GM21576 (cell line): ENCODE data around the gene HMHB1.
A peak's percentile ranks its signal among the peaks of the same experiment; 100 is the strongest.
"Not testable (repeated sequence)": the region's sequence is repeated elsewhere in the genome, so short reads cannot be mapped to it uniquely, and the experiment has no call there.

Source experiments
- ATAC-seq: cut with Tn5 transposase; IDR thresholded peaks from one replicate; pipeline ENCODE4 v1.9.1; 2021; ENCODE audit warnings: mild to moderate bottlenecking, moderate library complexity; ENCODE audit not compliant: unreplicated experiment

The HMHB1 gene

GRCh38 chr5:143801252-143801939, 10.6 kb upstream of the HMHB1 start:
- ATAC-seq = no peak

- ATAC-seq = no peak
Observed at GRCh38 chr5:143805861-143806260, 6.1 kb upstream of the HMHB1 start.

GRCh38 chr5:143806579-143806978, 5.4 kb upstream of the HMHB1 start:
- ATAC-seq = no peak

- ATAC-seq = no peak
Observed at GRCh38 chr5:143807401-143807800, 4.6 kb upstream of the HMHB1 start.

- not testable (repeated sequence) for ATAC-seq
Observed at GRCh38 chr5:143816370-143816769, 4.4 kb downstream of the HMHB1 start.

- ATAC-seq = no peak
Observed at GRCh38 chr5:143819716-143820115, 7.8 kb downstream of the HMHB1 start.

DNA sequence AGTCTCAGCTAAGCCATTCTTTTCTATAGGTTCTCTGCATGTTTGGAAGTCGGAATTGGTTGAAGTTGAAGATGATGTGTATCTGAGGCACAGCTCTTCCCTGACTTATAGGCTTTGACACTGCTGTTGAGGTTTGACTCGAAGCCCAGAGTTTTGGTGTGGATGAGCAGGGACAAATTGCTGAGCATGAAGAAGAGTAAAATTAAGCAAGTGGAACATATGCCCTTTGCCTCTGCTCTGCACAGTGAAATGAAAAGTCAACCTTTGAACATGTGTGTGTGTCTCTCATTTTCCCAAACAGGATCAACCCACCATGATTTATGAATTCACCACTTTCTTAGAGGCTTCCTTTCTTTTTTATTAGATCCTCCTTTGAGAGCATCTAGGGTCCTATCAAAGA, 8.5 kb downstream of the HMHB1 start:
- ATAC-seq = no peak

DNA sequence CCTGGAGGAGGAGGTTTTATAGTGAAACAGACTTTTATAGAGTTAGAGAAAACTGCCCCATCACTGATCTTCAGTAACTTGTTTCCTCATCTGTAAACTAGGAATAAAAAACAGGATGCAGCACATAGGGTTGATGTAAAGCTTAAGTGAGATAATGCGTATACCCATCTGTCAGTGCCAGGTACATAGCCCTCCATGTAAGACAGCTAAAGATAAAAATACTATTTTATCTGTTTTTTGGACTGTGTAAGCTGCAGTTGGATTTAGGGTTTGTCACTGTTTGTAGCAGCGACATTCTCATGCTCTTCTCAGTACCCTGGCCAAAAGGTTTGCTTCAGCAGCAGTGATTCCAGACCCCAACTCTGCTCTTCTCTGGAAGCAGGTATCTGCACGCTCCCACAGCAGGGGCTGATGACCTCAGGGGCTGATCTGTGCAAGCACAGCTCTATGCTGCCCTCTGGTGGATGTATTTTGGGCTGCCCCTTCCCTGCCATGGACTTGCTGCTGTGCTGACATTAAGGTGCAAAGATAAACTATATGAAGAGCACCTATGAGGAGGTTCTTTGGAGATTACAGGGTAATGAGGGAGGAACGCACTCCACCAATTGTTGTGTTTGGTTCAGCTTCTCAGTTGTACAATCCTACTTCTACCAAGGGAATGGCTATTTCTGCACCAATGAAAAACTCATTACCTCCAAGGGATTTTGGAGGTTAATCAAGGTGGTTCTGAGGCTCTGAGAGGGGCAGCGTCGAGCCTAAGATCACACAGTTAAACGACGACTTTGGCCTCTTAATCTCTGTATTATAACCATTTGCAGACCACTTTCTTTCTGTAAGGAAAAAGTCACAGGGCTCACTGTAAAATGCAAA, 13.1 kb downstream of the HMHB1 start:
- peak; percentile 60 for ATAC-seq

DNA sequence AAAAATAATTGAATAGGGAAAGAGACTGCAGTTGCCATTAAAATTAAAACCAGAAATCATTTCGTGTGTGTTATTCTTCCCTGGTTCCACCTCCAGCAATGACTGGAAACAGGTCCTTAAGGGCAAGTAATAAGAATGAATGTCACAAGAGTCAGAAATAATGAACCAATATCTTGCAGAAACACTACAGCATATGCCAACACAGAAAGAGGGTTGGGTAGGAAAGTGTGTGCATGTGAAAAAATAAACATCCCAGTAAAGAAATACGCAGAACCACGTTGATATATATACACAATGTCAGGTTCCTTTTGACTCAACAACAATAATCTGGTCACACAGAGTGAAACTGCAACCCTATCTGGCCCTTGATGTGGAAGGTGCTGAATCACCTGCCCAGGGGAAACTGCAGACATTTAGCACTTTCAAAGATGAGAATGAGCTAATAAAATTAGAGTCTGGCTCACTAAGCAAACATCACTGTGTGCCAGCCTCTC, 15.0 kb downstream of the HMHB1 start:
- ATAC-seq = peak; percentile 91

- no peak for ATAC-seq
Observed at GRCh38 chr5:143828710-143829109, 16.7 kb downstream of the HMHB1 start.

DNA sequence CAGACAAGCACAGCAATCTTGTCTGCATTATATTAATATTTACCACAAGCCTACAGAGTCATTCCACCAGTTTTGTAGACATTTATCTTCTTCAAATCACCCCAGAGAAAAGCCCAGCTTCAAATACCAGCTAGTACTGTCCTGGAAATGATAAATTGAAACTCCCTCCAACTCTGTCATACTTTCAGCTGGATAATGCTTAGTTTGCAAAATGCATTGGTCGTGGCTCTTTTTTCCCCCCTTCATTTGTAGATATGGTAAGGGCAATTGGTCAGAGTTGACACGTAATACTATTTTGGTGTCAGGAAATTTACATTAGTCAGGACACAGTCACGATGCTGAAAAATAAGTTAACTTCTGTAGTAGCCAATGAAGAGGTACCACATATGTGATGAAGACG, 21.2 kb downstream of the HMHB1 start:
- ATAC-seq = no peak

DNA sequence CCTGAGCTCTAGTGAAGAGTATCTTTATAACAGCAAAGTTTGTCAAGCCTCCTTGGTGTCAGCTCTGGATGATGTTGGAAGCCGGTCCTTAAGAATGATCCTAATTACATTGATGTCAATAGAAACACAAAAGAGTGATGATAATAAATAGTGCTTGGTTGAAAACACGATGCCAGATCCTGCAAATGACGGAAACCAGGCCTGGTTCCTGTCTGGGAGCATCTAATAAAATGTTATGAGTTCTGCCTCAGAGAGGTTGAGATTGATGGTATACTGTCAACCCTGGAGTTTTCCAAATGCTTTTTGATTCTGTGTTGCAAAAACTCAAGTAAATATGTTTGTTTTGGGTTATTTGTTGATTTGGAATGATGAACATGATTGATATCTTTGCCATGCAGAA, 23.3 kb downstream of the HMHB1 start:
- ATAC-seq = no peak

- no peak for ATAC-seq
Observed at GRCh38 chr5:143836161-143836725, 24.3 kb downstream of the HMHB1 start.

DNA sequence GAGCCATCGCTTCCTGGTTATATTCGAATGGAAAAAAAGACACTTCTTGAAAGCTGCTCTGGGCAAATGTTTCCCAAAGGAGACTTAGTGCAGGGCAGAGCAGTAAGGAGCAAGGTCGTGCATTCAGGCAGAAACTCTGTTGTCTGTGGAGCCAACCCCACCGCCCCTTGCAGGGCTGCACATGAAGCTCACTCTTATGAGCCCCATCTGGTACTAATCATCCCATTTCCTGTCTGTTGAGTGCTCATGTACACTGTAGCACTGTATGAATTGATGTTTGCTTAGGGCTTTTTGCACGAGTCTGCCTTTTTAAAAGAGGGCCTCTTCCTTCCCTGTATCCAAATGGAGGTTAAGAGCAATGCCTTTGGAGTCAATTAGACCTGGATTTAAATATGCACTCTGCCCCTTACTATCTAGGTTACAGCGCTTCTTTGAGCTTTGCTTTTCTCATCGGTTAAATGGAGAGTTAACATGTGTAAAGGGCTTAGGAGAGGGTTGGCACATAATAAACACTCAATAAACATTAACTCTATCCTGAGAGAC, 25.4 kb downstream of the HMHB1 start:
- no peak for ATAC-seq

GRCh38 chr5:143841446-143841845, 29.5 kb downstream of the HMHB1 start:
- ATAC-seq = no peak

- ATAC-seq = no peak
Observed at GRCh38 chr5:143842920-143843319, 31.0 kb downstream of the HMHB1 start.

DNA sequence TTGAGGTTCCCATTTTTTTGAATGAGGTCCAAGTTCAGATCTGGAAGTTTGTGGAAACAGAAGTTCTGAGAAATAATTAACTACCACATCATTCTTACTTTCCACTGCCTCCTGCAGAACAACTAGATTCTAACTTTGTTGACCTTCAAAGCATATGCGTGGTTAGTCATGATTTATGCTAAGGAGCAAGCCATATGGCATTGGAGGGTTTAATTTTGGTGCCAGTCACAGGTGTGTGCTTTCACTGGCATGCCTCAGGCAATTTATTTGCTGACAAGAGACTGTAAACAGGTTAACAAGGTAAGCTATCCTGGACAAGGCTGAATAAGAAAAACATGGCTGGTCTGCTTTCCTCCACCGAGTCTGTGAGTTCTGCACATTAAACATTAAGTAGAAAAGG, 31.5 kb downstream of the HMHB1 start:
- ATAC-seq = no peak

- ATAC-seq = peak; percentile 75
Observed at GRCh38 chr5:143850050-143850683, 38.2 kb downstream of the HMHB1 start.

GRCh38 chr5:143851383-143851782, 39.4 kb downstream of the HMHB1 start:
- no peak for ATAC-seq

DNA sequence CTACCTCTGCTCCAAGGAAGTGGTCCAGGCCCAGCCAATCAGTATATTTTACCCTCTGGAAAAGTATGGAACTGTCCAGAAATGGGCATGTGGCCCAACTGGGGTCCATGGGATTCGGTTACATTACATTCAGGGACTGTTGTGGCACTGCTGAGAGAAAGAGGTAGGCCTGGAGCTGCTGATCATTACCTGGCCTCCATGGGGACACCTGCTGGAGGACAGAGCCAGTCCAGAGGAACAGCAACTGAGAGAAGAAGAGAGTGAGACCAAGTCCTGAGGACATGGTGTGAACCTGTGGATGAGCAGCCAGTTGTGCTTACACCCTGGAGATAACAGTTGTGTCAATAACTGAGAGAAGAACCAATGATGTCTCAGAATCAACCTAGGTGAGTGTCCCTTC, 48.2 kb downstream of the HMHB1 start:
- ATAC-seq = no peak

- no peak for ATAC-seq
Observed at GRCh38 chr5:143862271-143862670, 50.3 kb downstream of the HMHB1 start.
